GM10847 (cell line): ENCODE data around the gene HOXD9.

ENCODE experiments used
- POLR2A ChIP-seq: IDR thresholded peaks from 2 replicates; pipeline ENCODE4 v1.6.1; 2011; ENCODE audit not compliant: insufficient read length; ENCODE audit errors: extremely low read depth

HOXD9 gene

DNA sequence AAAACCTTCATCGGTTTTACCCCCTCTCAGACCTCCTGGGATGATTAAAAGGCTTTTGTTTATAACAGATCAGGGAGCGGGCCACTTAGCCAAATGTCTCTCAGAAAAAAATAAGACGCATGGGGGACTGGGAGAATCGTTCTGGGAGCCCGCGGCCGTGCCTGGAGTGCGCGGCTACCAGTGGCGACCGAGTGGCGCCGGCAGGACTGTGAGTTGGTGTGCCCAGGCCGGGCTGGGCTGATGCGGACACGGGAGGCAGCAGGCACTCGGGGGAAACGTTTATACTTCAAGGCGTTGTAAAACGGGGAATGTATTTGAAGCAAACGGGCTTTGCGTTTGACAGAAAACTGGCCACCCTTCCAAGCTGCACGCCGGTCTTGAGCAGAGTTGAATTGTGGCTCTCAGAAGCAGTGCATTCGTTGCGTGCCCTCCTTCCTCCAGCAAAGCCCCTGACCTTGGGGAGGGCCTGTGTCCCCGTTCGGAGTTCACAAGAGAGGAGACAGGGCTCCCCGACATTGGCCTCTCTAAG lies 10.6 kb upstream of the HOXD9 start:
- no peak for TF ChIP-seq POLR2A

GRCh38 chr2:176112375-176113302 lies 9.9 kb upstream of the HOXD9 start:
- TF ChIP-seq POLR2A = no peak

GRCh38 chr2:176114120-176114929 lies 8.2 kb upstream of the HOXD9 start:
- TF ChIP-seq POLR2A = no peak

GRCh38 chr2:176114930-176115625 lies 7.4 kb upstream of the HOXD9 start:
- no peak for TF ChIP-seq POLR2A

- TF ChIP-seq POLR2A = no peak
Measured at GRCh38 chr2:176115883-176116813, 6.4 kb upstream of the HOXD9 start, which contains the start of gene HOXD10. HOXD10 (plus strand) TSS chr2:176116778; CDS start chr2:176116834, 56 bp downstream.

DNA sequence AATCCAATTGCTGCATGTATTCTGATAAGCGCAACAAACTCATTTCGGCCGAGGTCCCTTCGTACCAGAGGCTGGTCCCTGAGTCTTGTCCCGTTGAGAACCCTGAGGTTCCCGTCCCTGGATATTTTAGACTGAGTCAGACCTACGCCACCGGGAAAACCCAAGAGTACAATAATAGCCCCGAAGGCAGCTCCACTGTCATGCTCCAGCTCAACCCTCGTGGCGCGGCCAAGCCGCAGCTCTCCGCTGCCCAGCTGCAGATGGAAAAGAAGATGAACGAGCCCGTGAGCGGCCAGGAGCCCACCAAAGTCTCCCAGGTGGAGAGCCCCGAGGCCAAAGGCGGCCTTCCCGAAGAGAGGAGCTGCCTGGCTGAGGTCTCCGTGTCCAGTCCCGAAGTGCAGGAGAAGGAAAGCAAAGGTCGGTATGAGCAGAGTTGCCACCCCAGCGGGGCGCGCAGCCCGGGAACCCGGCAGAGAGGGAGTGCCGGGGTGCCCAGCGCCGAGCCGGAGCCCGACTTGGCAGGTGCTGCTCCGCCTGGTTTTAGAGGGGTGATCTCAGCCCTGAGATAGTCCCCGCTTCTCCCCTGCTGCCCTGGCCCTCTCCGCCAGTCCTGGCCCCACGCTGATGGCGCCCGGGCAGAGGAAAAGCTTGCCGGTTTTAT lies 5.2 kb upstream of the HOXD9 start:
- no peak for TF ChIP-seq POLR2A

DNA sequence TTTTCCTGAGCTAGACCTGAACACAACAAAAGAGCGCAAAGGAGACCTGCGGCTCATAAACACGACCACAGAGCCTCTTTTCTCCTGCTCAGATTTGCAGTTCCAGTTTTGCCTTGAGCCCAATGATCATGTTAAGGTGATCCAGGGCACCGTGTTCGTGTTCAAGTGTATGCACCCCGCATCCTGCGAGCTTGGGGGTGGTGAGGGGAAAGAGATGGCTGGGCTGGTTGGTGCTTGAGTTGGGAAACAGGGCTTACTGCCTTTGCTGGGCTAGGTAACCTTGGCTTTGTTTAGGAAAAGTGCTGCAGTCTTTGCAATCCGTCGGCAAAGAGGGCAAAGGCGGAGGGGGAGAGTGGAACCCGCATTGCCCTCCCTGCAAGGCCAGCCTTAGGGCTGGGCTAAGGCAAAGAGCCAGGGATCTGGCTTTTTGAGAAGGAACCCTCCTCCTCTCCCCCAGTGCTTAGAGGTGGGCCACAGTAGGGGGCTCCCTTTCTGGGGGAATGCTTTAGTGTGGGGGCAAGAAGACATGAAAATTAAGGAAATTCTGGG lies 4.6 kb upstream of the HOXD9 start:
- TF ChIP-seq POLR2A = no peak

- TF ChIP-seq POLR2A = no peak
Measured at GRCh38 chr2:176118601-176119339, 3.7 kb upstream of the HOXD9 start.

- TF ChIP-seq POLR2A = no peak
Measured at GRCh38 chr2:176120364-176121189, 1.9 kb upstream of the HOXD9 start.

DNA sequence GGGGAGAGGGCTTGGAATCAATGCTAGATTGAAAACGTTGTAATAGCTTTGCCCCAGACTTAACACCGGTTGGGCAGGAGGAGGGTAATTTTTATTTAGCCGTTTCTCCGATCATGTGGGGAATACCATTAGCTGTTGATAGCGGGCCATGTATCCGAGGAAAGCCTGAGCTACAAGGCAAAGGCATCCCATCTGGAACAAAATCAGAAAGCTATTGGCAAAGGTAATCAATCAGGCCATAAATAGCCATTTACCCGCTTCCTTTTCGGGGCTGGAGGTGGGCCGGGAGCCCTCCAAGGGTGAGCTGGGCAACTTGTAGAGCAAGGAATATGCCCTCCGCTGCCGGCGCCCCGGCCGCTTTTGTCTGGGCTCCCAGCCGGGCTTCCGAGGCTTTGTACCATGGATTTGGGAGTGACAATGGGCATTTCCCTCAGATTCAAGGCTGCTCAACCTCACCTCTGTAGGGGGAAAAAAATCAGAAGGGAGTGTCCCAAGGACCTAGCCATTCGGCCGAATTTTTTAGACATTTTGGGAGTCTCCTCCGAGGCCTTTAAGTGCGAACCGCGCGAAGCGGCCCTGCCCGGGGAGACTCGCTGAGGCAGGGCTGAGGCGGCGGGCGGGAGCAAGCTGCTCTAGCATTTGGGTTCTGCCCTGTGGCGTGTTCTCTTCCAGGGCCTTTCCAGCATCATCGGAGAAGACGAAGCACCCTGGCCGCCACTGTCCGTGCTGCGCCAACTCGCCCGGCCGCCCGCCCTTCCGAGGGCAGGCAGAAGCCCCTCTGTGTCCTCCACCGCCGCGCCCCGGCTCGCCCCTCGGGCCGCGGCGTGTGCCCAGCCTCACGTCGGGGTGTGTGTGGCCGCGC lies 1.1 kb upstream of the HOXD9 start:
- no peak for TF ChIP-seq POLR2A
